RPMI7951 (cell line): ENCODE results near the gene ABCD4. TPM values are rescaled to one million over a fixed set of nuclear protein-coding genes. Genes with fewer than 3 reads are reported as not detected.

Experiments
- DNase-seq: peaks from one replicate; pipeline ENCODE4 v3.0.0-alpha.2; 2012; ENCODE audit warnings: low read depth
- total RNA-seq: library from RNA; depleted of rRNA; stranded (reverse); fragments of >200 nt; shearing (Covaris generic); gene quantifications from 2 replicates; pipeline ENCODE4 v1.2.3, GENCODE V29; 2014; rRNA removed

Gene ABCD4
- total RNA-seq, 1 experiment from 2014 or later: 15.0 TPM

GRCh38 chr14:74237441-74237840 lies 65.3 kb downstream of the ABCD4 start:
- DNase-seq: no peak

Other genes starting within 250 kb of the ABCD4 start
- gene ALDH6A1, start 218.5 kb downstream of the ABCD4 start, total RNA-seq: 8.9 and 13.7 TPM in 2 replicates
- gene LIN52, start 218.0 kb downstream of the ABCD4 start, total RNA-seq: 11.2 and 13.5 TPM in 2 replicates
- gene VSX2, start 63.5 kb downstream of the ABCD4 start, total RNA-seq: not detected in 2 replicates
- not detected in 2 replicates for gene VRTN, start 45.5 kb upstream of the ABCD4 start, total RNA-seq
- gene SYNDIG1L, start 123.3 kb upstream of the ABCD4 start, total RNA-seq: not detected in 2 replicates
- 358 and 402 TPM in 2 replicates for gene NPC2, start 190.4 kb upstream of the ABCD4 start, total RNA-seq
- gene ISCA2, start 190.8 kb upstream of the ABCD4 start, total RNA-seq: 32.4 and 36.1 TPM in 2 replicates